ENCODE results near the gene KHDRBS2. TPM values are rescaled to one million over a fixed set of nuclear protein-coding genes. Genes with fewer than 3 reads are reported as not detected.

KHDRBS2 gene
- total and polyA plus RNA-seq, 2 experiments from 2014 or later, result 5.4 to 11.7 TPM

DNA sequence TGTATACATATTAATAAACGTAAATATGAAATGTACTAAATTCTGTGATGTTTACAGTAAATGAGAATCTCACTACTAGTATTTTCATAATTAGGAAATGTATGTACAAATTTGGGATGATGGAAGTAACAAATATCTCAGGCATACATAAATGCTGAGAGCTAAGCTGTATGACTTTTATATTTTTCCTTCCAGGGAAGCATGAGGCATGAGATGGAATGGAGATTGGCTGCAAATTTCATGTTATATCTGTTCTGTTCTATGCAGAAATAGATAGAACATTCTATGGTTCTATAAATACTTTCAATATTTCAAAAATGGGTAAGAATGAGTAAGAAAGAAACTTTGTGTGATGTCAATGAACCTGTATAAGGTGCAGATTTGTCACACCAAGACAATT is 335.2 kb downstream of the KHDRBS2 start (continued):
- TF ChIP-seq EZH2 (IDR thresholded peaks at IDR 0.05; ENCODE audit: low read depth, unreplicated experiment) (no peak), STAT1 (IDR thresholded peaks at IDR 0.05; ENCODE audit: unreplicated experiment) (no peak), CREB1 (CRISPR knock-in tag; IDR thresholded peaks at IDR 0.05; ENCODE audit: low read depth) (no peak)
- TF ChIP-seq, protein P1, sequence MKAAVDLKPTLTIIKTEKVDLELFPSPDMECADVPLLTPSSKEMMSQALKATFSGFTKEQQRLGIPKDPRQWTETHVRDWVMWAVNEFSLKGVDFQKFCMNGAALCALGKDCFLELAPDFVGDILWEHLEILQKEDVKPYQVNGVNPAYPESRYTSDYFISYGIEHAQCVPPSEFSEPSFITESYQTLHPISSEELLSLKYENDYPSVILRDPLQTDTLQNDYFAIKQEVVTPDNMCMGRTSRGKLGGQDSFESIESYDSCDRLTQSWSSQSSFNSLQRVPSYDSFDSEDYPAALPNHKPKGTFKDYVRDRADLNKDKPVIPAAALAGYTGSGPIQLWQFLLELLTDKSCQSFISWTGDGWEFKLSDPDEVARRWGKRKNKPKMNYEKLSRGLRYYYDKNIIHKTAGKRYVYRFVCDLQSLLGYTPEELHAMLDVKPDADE (IDR thresholded peaks at IDR 0.05), result no peak

DNA sequence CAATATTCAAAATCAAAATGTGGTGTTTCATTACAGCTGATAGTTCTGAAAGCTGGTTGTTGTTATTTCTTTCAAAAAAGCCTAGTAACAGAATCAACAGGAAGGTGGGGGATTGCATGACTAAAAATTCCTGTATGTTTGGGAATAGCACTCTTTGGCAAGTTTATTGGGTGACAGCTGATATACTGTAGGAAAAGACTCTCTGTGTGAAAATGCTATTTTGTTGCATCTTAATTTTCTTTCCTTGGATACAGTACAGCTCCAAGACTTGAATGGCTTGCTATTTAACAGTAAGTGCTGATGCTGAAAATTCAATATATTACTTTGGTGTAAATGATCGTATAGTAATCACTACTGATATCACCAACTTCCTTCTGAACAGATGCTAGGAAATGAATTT is 336.1 kb downstream of the KHDRBS2 start:
- 0 out of 2 replicates have a peak, but pooled peaks cover 2% of the 10 kb centered on the region for H3F3A ChIP-seq (replicated peaks; ENCODE audit: low read depth)
- H3K4me3 ChIP-seq, result no peak overlapping the region
- no peaks in the 10 kb centered on the region for H4K20me1 ChIP-seq (replicated peaks; ENCODE audit: insufficient read depth)
- H3K27ac ChIP-seq (ENCODE audit: low read depth), result no peak overlapping the region
- H3K9me3 Mint-ChIP-seq, result peaks cover 3% of the 10 kb centered on the region; the same call in 1 of the 3 replicates
- ATAC-seq, result no peak
- no peaks in the 10 kb centered on the region for H3K79me2 ChIP-seq (replicated peaks; ENCODE audit: insufficient read depth)
- no peaks in the 10 kb centered on the region for H3K9me2 ChIP-seq (ENCODE audit: insufficient read depth)
- H3K4me3 Mint-ChIP-seq, result no peak overlapping the region
- H3K36me3 ChIP-seq (ENCODE audit: insufficient read depth), result no peaks in the 10 kb centered on the region
- H3K4me2 ChIP-seq, result no peak overlapping the region
- DNase-seq (ENCODE audit: low spot score), result no peak
- no peaks in the 10 kb centered on the region for H3K4me1 Mint-ChIP-seq
- H2AFZ ChIP-seq, result no peak overlapping the region
- TF ChIP-seq, protein P1 (IDR thresholded peaks at IDR 0.05), result no peak
- TF ChIP-seq POLR2AphosphoS5 (IDR thresholded peaks at IDR 0.05; ENCODE audit: low read depth), result no peak
- no peak for TF ChIP-seq CREB1 (CRISPR knock-in tag; IDR thresholded peaks at IDR 0.05; ENCODE audit: low read depth)
- TF ChIP-seq EZH2 (IDR thresholded peaks at IDR 0.05; ENCODE audit: low read depth, unreplicated experiment), result no peak
- TF ChIP-seq, protein P2, sequence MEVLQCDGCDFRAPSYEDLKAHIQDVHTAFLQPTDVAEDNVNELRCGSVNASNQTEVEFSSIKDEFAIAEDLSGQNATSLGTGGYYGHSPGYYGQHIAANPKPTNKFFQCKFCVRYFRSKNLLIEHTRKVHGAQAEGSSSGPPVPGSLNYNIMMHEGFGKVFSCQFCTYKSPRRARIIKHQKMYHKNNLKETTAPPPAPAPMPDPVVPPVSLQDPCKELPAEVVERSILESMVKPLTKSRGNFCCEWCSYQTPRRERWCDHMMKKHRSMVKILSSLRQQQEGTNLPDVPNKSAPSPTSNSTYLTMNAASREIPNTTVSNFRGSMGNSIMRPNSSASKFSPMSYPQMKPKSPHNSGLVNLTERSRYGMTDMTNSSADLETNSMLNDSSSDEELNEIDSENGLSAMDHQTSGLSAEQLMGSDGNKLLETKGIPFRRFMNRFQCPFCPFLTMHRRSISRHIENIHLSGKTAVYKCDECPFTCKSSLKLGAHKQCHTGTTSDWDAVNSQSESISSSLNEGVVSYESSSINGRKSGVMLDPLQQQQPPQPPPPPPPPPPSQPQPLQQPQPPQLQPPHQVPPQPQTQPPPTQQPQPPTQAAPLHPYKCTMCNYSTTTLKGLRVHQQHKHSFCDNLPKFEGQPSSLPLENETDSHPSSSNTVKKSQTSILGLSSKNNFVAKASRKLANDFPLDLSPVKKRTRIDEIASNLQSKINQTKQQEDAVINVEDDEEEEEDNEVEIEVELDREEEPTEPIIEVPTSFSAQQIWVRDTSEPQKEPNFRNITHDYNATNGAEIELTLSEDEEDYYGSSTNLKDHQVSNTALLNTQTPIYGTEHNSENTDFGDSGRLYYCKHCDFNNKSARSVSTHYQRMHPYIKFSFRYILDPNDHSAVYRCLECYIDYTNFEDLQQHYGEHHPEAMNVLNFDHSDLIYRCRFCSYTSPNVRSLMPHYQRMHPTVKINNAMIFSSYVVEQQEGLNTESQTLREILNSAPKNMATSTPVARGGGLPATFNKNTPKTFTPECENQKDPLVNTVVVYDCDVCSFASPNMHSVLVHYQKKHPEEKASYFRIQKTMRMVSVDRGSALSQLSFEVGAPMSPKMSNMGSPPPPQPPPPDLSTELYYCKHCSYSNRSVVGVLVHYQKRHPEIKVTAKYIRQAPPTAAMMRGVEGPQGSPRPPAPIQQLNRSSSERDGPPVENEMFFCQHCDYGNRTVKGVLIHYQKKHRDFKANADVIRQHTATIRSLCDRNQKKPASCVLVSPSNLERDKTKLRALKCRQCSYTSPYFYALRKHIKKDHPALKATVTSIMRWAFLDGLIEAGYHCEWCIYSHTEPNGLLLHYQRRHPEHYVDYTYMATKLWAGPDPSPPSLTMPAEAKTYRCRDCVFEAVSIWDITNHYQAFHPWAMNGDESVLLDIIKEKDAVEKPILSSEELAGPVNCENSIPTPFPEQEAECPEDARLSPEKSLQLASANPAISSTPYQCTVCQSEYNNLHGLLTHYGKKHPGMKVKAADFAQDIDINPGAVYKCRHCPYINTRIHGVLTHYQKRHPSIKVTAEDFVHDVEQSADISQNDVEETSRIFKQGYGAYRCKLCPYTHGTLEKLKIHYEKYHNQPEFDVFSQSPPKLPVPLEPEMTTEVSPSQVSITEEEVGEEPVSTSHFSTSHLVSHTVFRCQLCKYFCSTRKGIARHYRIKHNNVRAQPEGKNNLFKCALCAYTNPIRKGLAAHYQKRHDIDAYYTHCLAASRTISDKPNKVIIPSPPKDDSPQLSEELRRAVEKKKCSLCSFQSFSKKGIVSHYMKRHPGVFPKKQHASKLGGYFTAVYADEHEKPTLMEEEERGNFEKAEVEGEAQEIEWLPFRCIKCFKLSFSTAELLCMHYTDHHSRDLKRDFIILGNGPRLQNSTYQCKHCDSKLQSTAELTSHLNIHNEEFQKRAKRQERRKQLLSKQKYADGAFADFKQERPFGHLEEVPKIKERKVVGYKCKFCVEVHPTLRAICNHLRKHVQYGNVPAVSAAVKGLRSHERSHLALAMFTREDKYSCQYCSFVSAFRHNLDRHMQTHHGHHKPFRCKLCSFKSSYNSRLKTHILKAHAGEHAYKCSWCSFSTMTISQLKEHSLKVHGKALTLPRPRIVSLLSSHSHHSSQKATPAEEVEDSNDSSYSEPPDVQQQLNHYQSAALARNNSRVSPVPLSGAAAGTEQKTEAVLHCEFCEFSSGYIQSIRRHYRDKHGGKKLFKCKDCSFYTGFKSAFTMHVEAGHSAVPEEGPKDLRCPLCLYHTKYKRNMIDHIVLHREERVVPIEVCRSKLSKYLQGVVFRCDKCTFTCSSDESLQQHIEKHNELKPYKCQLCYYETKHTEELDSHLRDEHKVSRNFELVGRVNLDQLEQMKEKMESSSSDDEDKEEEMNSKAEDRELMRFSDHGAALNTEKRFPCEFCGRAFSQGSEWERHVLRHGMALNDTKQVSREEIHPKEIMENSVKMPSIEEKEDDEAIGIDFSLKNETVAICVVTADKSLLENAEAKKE (CRISPR knock-in tag; IDR thresholded peaks at IDR 0.05), result no peak
- TF ChIP-seq NANOG (IDR thresholded peaks at IDR 0.05; ENCODE audit: borderline replicate concordance), result no peak
- no peak for TF ChIP-seq STAT1 (IDR thresholded peaks at IDR 0.05; ENCODE audit: unreplicated experiment)
- no peak for TF ChIP-seq JUNB (IDR thresholded peaks at IDR 0.05; ENCODE audit: unreplicated experiment)
- no peak for TF ChIP-seq ZNF114 (CRISPR knock-in tag; IDR thresholded peaks at IDR 0.05)
- TF ChIP-seq, protein P3, sequence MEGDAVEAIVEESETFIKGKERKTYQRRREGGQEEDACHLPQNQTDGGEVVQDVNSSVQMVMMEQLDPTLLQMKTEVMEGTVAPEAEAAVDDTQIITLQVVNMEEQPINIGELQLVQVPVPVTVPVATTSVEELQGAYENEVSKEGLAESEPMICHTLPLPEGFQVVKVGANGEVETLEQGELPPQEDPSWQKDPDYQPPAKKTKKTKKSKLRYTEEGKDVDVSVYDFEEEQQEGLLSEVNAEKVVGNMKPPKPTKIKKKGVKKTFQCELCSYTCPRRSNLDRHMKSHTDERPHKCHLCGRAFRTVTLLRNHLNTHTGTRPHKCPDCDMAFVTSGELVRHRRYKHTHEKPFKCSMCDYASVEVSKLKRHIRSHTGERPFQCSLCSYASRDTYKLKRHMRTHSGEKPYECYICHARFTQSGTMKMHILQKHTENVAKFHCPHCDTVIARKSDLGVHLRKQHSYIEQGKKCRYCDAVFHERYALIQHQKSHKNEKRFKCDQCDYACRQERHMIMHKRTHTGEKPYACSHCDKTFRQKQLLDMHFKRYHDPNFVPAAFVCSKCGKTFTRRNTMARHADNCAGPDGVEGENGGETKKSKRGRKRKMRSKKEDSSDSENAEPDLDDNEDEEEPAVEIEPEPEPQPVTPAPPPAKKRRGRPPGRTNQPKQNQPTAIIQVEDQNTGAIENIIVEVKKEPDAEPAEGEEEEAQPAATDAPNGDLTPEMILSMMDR (conservative IDR thresholded peaks at IDR 0.05; ENCODE audit: low read depth in 2 of 2), result no peak
- no peak for TF ChIP-seq ZNF331 (CRISPR knock-in tag; IDR thresholded peaks at IDR 0.05; ENCODE audit: low read depth)
- TF ChIP-seq EZH2phosphoT487 (IDR thresholded peaks at IDR 0.05; ENCODE audit: unreplicated experiment), result no peak
- no peak overlapping the region; the same call in 1 of the 2 replicates for H3K27ac Mint-ChIP-seq
- no peaks in the 10 kb centered on the region for H3K27me3 ChIP-seq (ENCODE audit: insufficient read depth)
- H3K36me3 Mint-ChIP-seq (ENCODE audit: low read depth), result no peaks in the 10 kb centered on the region
- H3K4me1 ChIP-seq (ENCODE audit: insufficient read depth), result no peaks in the 10 kb centered on the region
- no peaks in the 10 kb centered on the region for H3K27me3 Mint-ChIP-seq (ENCODE audit: insufficient read depth, low read depth, poor library complexity)

Data from GM23338 (cell line).